ENCODE results near the gene SMOC2.

GRCh38 chr6:168418711-168419121 is 22.3 kb upstream of the SMOC2 start:
- TF ChIP-seq CTCF (IDR thresholded peaks at IDR 0.05) (no peak), POLR2A (IDR thresholded peaks at IDR 0.05) (no peak)

All from thyroid gland (tissue), 4 donors.